ENCODE data around the gene B4GALT4. TPM values are rescaled to one million over a fixed set of nuclear protein-coding genes. Genes with fewer than 3 reads are reported as not detected.
A peak's percentile ranks its signal among the peaks of the same experiment; 100 is the strongest.

The B4GALT4 gene
- total and polyA plus RNA-seq, 9 donors, result 14.4 to 26.6 (median 23.7) TPM

DNA sequence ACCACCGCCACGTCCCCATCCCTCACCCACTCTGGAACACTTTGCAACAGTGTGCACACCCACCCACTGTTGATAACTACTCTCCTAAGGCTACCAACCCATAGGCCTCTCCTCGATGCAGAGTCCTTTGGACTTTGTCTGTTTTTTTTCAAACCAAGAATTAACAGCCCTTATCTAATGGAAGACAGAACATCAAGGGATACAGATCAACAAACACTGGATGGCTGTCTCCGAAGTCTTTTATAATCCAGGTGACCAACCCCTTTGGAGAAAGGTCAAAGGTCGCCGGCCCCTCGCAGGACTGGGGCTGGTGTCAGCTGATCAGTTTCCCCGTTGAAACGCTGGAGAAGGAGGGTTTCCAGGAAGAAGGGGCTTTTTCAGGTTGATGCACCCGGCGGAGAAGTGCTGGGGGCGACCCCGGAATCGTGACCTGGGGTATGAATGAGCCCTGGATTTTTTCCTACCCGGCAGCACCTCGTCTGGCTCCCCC, 532 bp downstream of the B4GALT4 start:
- Histone ChIP-seq H3K9me3 (no peaks in the 10 kb centered on the region), H3K4me3 (peak overlapping the region; percentile 90), H3K4me1 (ENCODE audit: insufficient read depth) (peaks cover 3% of the 10 kb centered on the region), H3K27me3 (no peaks in the 10 kb centered on the region), H3K36me3 (no peaks in the 10 kb centered on the region), H3K27ac (peak overlapping the region; percentile 77 to 85)
- DNase-seq, result peak in 4 of 5 donors; percentile 34 to 61 (median 49)
- TF ChIP-seq, protein P1, sequence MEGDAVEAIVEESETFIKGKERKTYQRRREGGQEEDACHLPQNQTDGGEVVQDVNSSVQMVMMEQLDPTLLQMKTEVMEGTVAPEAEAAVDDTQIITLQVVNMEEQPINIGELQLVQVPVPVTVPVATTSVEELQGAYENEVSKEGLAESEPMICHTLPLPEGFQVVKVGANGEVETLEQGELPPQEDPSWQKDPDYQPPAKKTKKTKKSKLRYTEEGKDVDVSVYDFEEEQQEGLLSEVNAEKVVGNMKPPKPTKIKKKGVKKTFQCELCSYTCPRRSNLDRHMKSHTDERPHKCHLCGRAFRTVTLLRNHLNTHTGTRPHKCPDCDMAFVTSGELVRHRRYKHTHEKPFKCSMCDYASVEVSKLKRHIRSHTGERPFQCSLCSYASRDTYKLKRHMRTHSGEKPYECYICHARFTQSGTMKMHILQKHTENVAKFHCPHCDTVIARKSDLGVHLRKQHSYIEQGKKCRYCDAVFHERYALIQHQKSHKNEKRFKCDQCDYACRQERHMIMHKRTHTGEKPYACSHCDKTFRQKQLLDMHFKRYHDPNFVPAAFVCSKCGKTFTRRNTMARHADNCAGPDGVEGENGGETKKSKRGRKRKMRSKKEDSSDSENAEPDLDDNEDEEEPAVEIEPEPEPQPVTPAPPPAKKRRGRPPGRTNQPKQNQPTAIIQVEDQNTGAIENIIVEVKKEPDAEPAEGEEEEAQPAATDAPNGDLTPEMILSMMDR (IDR thresholded peaks at IDR 0.05), result no peak
- TF ChIP-seq EP300 (IDR thresholded peaks at IDR 0.05) (no peak), POLR2A (IDR thresholded peaks at IDR 0.05) (no peak)
- WGBS, 3 donors, result 1% methylated on average over 16 of the region's 16 CpGs
- intact Hi-C loops (cut with DNase I), result no loop called here

DNA sequence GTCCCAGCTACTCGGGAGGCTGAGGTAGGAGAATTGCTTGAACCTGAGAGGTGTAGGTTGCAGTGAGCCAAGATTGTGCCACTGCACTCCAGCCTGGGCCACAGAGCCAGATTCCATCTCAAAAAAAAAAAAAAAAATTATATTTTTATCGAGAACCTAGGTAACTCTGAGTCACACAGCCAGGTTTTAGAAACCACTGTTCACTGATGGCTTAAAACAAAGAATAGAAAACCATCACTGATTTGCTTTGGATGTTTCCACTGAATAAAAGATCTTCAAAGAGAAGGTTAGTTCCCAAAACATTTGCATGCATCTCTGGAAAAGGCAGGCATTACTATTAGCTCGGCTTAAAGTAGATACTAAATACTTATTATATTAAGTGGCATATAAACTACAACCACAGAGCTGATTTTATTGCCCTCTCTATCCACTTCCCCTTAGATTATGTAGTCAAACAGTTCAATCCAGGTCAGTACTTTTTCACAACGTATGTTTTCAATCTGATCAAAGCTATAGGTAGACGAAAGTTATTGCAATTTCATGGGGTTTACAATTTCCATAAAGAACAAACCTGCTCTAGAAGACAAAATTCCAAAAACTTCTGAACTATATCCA, 1.4 kb downstream of the B4GALT4 start:
- Histone ChIP-seq H3K9me3 (no peaks in the 10 kb centered on the region), H3K27me3 (no peaks in the 10 kb centered on the region), H3K36me3 (no peaks in the 10 kb centered on the region), H3K4me3 (peak overlapping the region; percentile 90), H3K4me1 (ENCODE audit: insufficient read depth) (peaks cover 3% of the 10 kb centered on the region), H3K27ac (peak overlapping the region; percentile 77 to 85)
- DNase-seq, result no peak
- intact Hi-C loops (cut with DNase I), result no loop called here
- TF ChIP-seq, protein P1 (IDR thresholded peaks at IDR 0.05), result no peak
- TF ChIP-seq EP300 (IDR thresholded peaks at IDR 0.05), result no peak
- TF ChIP-seq POLR2A (IDR thresholded peaks at IDR 0.05), result no peak
- 16 to 30% (median 29%) methylated on average over 5 of the region's 5 CpGs for WGBS, 3 donors

DNA sequence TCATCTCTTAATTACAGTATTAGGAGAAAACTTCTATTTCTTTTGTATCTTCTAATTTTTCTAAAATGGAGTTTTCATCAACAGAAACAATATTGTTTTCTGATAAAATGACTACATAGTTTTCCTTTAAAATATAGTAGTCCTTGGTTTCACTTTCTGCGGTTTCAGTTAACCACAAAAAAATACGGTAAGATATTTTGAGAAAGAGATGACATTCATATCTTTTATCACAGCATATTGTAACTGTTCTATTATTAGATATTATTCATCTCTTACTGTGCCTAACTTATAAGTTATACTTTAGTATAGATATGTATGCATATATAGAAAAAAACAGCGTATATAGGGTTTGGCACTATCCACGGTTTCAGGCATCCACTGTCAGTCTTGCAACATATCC, 2.3 kb downstream of the B4GALT4 start:
- Histone ChIP-seq H3K36me3 (no peaks in the 10 kb centered on the region), H3K4me1 (ENCODE audit: insufficient read depth) (peaks cover 3% of the 10 kb centered on the region), H3K27ac (peak overlapping the region in 1 of 2 donors; percentile 85), H3K27me3 (no peaks in the 10 kb centered on the region), H3K4me3 (no peak overlapping the region), H3K9me3 (no peaks in the 10 kb centered on the region)
- 28 to 41% (median 37%) methylated on average over 4 of the region's 4 CpGs for WGBS, 3 donors
- no peak for DNase-seq
- no peak for TF ChIP-seq EP300 (IDR thresholded peaks at IDR 0.05)
- no peak for TF ChIP-seq POLR2A (IDR thresholded peaks at IDR 0.05)
- TF ChIP-seq, protein P1 (IDR thresholded peaks at IDR 0.05), result no peak
- intact Hi-C loops (cut with DNase I), result no loop called here

DNA sequence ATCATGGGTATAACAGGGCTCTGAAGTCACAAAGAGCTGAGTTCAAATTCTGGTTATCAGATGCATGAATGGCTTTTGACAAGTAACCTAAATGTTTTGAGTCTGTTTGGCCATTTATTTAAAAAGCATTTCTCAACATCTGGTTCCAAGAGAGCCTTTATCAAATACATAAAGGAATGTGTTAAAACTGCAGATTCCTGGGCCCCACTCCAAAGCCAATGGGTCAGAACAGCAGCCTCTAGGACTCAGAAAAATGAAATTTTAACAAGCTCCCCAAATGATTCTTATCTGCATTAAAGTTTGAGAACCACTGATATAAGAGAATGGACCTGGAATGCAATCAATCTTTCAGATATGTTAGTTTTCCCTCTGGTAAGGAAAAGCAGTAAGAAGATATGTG, 3.4 kb downstream of the B4GALT4 start:
- Histone ChIP-seq H3K4me3 (no peak overlapping the region), H3K27me3 (no peaks in the 10 kb centered on the region), H3K27ac (no peak overlapping the region), H3K4me1 (ENCODE audit: insufficient read depth) (peaks cover 3% of the 10 kb centered on the region), H3K9me3 (no peaks in the 10 kb centered on the region), H3K36me3 (no peaks in the 10 kb centered on the region)
- no peak for DNase-seq
- TF ChIP-seq EP300 (IDR thresholded peaks at IDR 0.05), result no peak
- intact Hi-C loops (cut with DNase I), result no loop called here

DNA sequence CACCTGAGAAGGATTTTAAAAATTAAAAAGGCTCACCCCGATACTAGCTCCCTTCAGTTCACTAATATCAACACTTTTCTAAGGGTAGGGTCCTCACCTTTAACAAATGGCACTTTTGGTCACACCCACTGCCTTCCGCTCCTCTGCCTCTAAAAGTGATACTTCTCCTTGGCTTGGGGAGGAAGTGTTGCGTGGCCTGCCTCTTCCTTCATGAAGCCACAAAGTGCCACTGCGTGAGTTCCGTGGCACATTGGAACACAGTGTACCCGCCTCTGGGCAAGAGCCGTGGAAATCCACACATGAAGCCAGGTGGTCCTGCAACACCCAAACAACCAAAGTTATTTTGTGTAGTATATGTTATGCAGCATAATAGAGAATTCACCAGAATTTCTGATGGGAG, 3.9 kb downstream of the B4GALT4 start:
- 80 to 95% (median 91%) methylated on average over 7 of the region's 7 CpGs for WGBS, 3 donors
- intact Hi-C loops (cut with DNase I), result no loop called here
- Histone ChIP-seq H3K4me3 (no peak overlapping the region), H3K36me3 (no peaks in the 10 kb centered on the region), H3K9me3 (no peaks in the 10 kb centered on the region), H3K27ac (no peak overlapping the region), H3K27me3 (no peaks in the 10 kb centered on the region), H3K4me1 (ENCODE audit: insufficient read depth) (peaks cover 3% of the 10 kb centered on the region)
- TF ChIP-seq EP300 (IDR thresholded peaks at IDR 0.05) (no peak), POLR2A (IDR thresholded peaks at IDR 0.05) (no peak)
- TF ChIP-seq, protein P1 (IDR thresholded peaks at IDR 0.05), result no peak
- DNase-seq, result no peak
